ENCODE measurements around the gene TMEM185A. TPM values are rescaled to one million over a fixed set of nuclear protein-coding genes. Genes with fewer than 3 reads are reported as not detected.
"Not testable (repeated sequence)": the region's sequence is repeated elsewhere in the genome, so short reads cannot be mapped to it uniquely, and the experiment has no call there.

The TMEM185A gene
- 10 to 100 TPM in 2 of 6 donors, 1 to 10 TPM in 4; 5.1 to 13.7 (median 9.0) TPM for total RNA-seq
- polyA plus RNA-seq = 1 to 10 TPM; 6.2 to 9.8 TPM

DNA sequence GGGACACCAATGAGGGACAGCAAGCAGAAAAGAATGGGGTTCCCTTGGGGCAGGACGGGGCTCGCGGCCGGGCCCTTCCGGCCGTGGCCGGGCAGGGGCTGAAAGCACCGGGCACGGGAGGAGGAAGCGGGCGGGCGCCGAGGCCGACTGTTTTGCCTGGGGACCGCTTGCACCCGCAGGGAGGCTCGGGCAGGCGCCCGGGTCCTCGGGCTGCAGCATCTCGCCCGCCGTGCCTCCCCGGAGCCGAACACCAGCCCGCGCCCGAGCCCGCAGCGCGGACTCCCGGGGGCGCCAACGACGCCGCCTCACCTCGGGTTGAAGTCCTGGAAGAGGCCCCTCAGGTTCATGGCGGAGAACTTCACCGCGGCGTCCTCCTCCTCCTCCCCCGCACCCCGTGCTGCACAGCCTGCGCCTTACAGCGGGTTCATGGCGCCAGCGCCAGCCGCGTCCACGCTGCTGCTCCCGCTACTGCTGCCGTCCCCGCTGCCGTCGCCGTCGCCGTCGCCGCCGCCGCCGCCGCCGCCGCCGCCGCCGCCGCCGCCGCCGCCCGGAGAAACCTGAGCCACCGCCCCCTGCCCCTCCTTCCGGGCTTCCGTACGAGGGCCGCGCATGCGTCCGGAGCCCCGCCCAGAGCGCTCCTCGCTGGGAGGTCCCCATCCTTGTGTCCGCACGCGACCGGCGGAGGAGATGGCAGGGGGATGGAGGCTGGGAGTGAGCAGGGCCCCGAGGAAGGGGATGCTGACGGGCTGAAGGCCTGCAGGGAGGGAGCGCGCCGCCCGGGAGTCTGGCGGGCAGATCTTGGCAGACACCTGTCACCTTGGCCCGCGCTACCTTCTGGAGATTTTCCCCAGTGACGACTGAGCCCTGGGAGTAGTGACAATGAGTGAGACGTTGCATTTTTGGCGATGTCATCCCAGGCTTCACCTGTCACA, at the start of gene TMEM185A:
TSS of gene TMEM185A (minus strand) at position 559 of the 932 bp plus-strand sequence. CDS start at position 347, 212 bp downstream.
- no peak for FAIRE-seq
- H3K36me3 ChIP-seq = no peaks in the 10 kb centered on the region
- H3K4me1 ChIP-seq = no peaks in the 10 kb centered on the region
- H3K27ac ChIP-seq = peak within 1 kb of the TSS; percentile 12 to 41 (median 24)
- no peak for TF ChIP-seq CTCF (IDR thresholded peaks at IDR 0.05)
- no peaks in the 10 kb centered on the region for H3K9me3 ChIP-seq
- intact Hi-C loops (cut with DNase I) = no loop called here
- DNase-seq = peak; percentile 66 to 90 (median 72)
- WGBS, 2 donors = 0 to 39% methylated on average over 64 to 102 of the region's 102 CpGs
- ATAC-seq = peak; percentile 88 to 93 (median 92)
- H3K4me3 ChIP-seq = peak within 1 kb of the TSS; percentile 42 to 69 (median 55)
- no peaks in the 10 kb centered on the region for H3K27me3 ChIP-seq

- no peaks in the 10 kb centered on the region for H3K9me3 ChIP-seq
- no peak overlapping the region for H3K4me3 ChIP-seq
- intact Hi-C loops (cut with DNase I) = no loop called here
- no peak for TF ChIP-seq CTCF (IDR thresholded peaks at IDR 0.05)
- H3K36me3 ChIP-seq = no peaks in the 10 kb centered on the region
- H3K27ac ChIP-seq = no peak overlapping the region
- no peak for ATAC-seq
- H3K27me3 ChIP-seq = peaks cover 0 to 7% (median 0%) of the 10 kb centered on the region in 4 donors
- no peak for DNase-seq
- no peak for FAIRE-seq
- no peaks in the 10 kb centered on the region for H3K4me1 ChIP-seq
- 75 to 95% methylated on average over 2 of the region's 2 CpGs for WGBS, 2 donors
Observed at GRCh38 chrX:149681182-149681581, 49.6 kb upstream of the TMEM185A start.

- ATAC-seq = peak in 1 of 4 donors; percentile 40
- H3K27me3 ChIP-seq; intact Hi-C loops (cut with DNase I); H3K4me3 ChIP-seq; DNase-seq; H3K27ac ChIP-seq; H3K9me3 ChIP-seq; H3K36me3 ChIP-seq; H3K4me1 ChIP-seq: not testable (repeated sequence)
- no CpG with 5 or more reads among the region's 4 CpGs for WGBS, 2 donors
- peak; percentile 64 for FAIRE-seq
Observed at GRCh38 chrX:149679164-149679678, 47.6 kb upstream of the TMEM185A start.

- intact Hi-C loops (cut with DNase I); H3K27ac ChIP-seq; FAIRE-seq; DNase-seq; H3K4me3 ChIP-seq; H3K27me3 ChIP-seq; H3K4me1 ChIP-seq; H3K36me3 ChIP-seq; ATAC-seq; H3K9me3 ChIP-seq: not testable (repeated sequence)
- WGBS, 2 donors = no CpG with 5 or more reads among the region's 8 CpGs
Observed at GRCh38 chrX:149675554-149675953, 44.0 kb upstream of the TMEM185A start.

GRCh38 chrX:149675088-149675487, 43.5 kb upstream of the TMEM185A start:
- ATAC-seq; H3K4me1 ChIP-seq; H3K9me3 ChIP-seq; H3K27ac ChIP-seq; intact Hi-C loops (cut with DNase I); FAIRE-seq; H3K36me3 ChIP-seq; DNase-seq; H3K4me3 ChIP-seq; H3K27me3 ChIP-seq: not testable (repeated sequence)
- no CpG with 5 or more reads among the region's 3 CpGs for WGBS, 2 donors

- FAIRE-seq; H3K9me3 ChIP-seq; H3K27me3 ChIP-seq; H3K36me3 ChIP-seq; H3K27ac ChIP-seq; DNase-seq; intact Hi-C loops (cut with DNase I); H3K4me3 ChIP-seq; ATAC-seq; H3K4me1 ChIP-seq: not testable (repeated sequence)
- WGBS, 2 donors = 20 to 60% methylated on average over 1 of the region's 6 CpGs
Observed at GRCh38 chrX:149660613-149661012, 29.0 kb upstream of the TMEM185A start.

GRCh38 chrX:149656260-149656884, 24.8 kb upstream of the TMEM185A start:
- peak in 3 of 4 donors; percentile 63 to 76 (median 73) for ATAC-seq
- DNase-seq, H3K27ac ChIP-seq, H3K9me3 ChIP-seq, FAIRE-seq, H3K36me3 ChIP-seq, H3K4me3 ChIP-seq, H3K4me1 ChIP-seq, H3K27me3 ChIP-seq: not testable (repeated sequence)
- intact Hi-C loops (cut with DNase I) = loop anchor here in 1 of 3 donors (10.0 kb wide), 1 partner anchor 98 kb away; no protein-coding TSS in a partner anchor
- WGBS, 2 donors = 43% methylated on average over 1 of the region's 5 CpGs; no CpG with 5 or more reads in 1 of the 2 donors

All from pancreas (tissue), 10 donors.